HepG2 (cell line): ENCODE results near the gene POLR3E. TPM values are rescaled to one million over a fixed set of nuclear protein-coding genes. Genes with fewer than 3 reads are reported as not detected.
A peak's percentile ranks its signal among the peaks of the same experiment; 100 is the strongest.

Experiments
- CREB1 ChIP-seq, 2 experiments: fragments of 450-650 bp in 1 of 2; IDR thresholded peaks; 2 replicates each; pipeline ENCODE4 v1.6.1; 2016 to 2017; ENCODE audit warnings: control low read depth in 1 of 2, mild to moderate bottlenecking in 1 of 2, missing compliant biosample characterization in 1 of 2, missing genetic modification characterization in 1 of 2
- ERF ChIP-seq: IDR thresholded peaks from 2 replicates; pipeline ENCODE4 v1.6.1; 2018; ENCODE audit warnings: missing biosample characterization, missing genetic modification reagents
- ISL2 ChIP-seq: sonication (generic); formaldehyde crosslinking; IDR thresholded peaks from 2 replicates; pipeline ENCODE4 v1.5.0; 2020; ENCODE audit warnings: missing genetic modification reagents
- ISX ChIP-seq: sonication (generic); formaldehyde crosslinking; conservative IDR thresholded peaks from 2 replicates; pipeline ENCODE4 v1.5.0; 2020; ENCODE audit warnings: missing genetic modification reagents
- MAFF ChIP-seq: IDR thresholded peaks from 2 replicates; pipeline ENCODE4 v1.6.1; 2011; ENCODE audit warnings: low read depth, low read length, improper control_type of control experiment
- MYNN ChIP-seq: sonication (generic); formaldehyde crosslinking; IDR thresholded peaks from 2 replicates; pipeline ENCODE4 v1.4.0; 2020; ENCODE audit warnings: mild to moderate bottlenecking, low read depth, missing genetic modification reagents
- PHB2 ChIP-seq: fragments of 450-650 bp; IDR thresholded peaks from 2 replicates; pipeline ENCODE4 v1.6.1; 2018; ENCODE audit not compliant: partially characterized antibody
- RELA ChIP-seq: sonication (generic); formaldehyde crosslinking; IDR thresholded peaks from 2 replicates; pipeline ENCODE4 v1.4.0; 2020; ENCODE audit warnings: missing genetic modification reagents
- SNAI1 ChIP-seq: sonication (generic); formaldehyde crosslinking; IDR thresholded peaks from 2 replicates; pipeline ENCODE4 v1.5.0; 2020; ENCODE audit warnings: mild to moderate bottlenecking, missing genetic modification reagents, borderline replicate concordance
- SP4 ChIP-seq: sonication (generic); formaldehyde crosslinking; IDR thresholded peaks from 2 replicates; pipeline ENCODE4 v1.8.1; 2023; ENCODE audit warnings: mild to moderate bottlenecking, missing genetic modification reagents
- SSRP1 ChIP-seq: IDR thresholded peaks from 2 replicates; pipeline ENCODE4 v1.6.1; 2016; ENCODE audit warnings: control low read depth
- STAT6 ChIP-seq: sonication (generic); formaldehyde crosslinking; IDR thresholded peaks from 2 replicates; pipeline ENCODE4 v1.4.0; 2020; ENCODE audit warnings: missing genetic modification reagents, mild to moderate bottlenecking, borderline replicate concordance
- TGIF2 ChIP-seq: IDR thresholded peaks from 2 replicates; pipeline ENCODE4 v1.6.1; 2016; ENCODE audit warnings: control low read depth, missing compliant biosample characterization
- TSC22D2 ChIP-seq: sonication (generic); formaldehyde crosslinking; IDR thresholded peaks from 2 replicates; pipeline ENCODE4 v1.5.1; 2020; ENCODE audit warnings: missing genetic modification reagents, mild to moderate bottlenecking, borderline replicate concordance
- ZBTB8A ChIP-seq: sonication (generic); formaldehyde crosslinking; IDR thresholded peaks from 2 replicates; pipeline ENCODE4 v1.4.0; 2020; ENCODE audit warnings: mild to moderate bottlenecking, low read depth, missing genetic modification reagents, borderline replicate concordance
- ZFX ChIP-seq: sonication (generic); formaldehyde crosslinking; IDR thresholded peaks from 2 replicates; pipeline ENCODE4 v1.4.0; 2020; ENCODE audit warnings: mild to moderate bottlenecking, low read depth, missing genetic modification reagents, moderate library complexity
- ZKSCAN8 ChIP-seq: IDR thresholded peaks from 2 replicates; pipeline ENCODE4 v1.6.1; 2016; ENCODE audit warnings: borderline replicate concordance, missing genetic modification reagents, missing compliant biosample characterization
- ZMYM4 ChIP-seq: sonication (generic); formaldehyde crosslinking; IDR thresholded peaks from 2 replicates; pipeline ENCODE4 v1.8.1; 2023; ENCODE audit warnings: mild to moderate bottlenecking, missing genetic modification reagents
- ZNF251 ChIP-seq: sonication (generic); formaldehyde crosslinking; IDR thresholded peaks from 2 replicates; pipeline ENCODE4 v1.9.0; 2021; ENCODE audit warnings: mild to moderate bottlenecking, missing genetic modification reagents
- ZNF280B ChIP-seq: sonication (generic); formaldehyde crosslinking; IDR thresholded peaks from 2 replicates; pipeline ENCODE4 v1.5.0; 2020; ENCODE audit warnings: missing genetic modification reagents, mild to moderate bottlenecking, borderline replicate concordance
- ZNF572 ChIP-seq: sonication (generic); formaldehyde crosslinking; IDR thresholded peaks from 2 replicates; pipeline ENCODE4 v1.5.1; 2020; ENCODE audit warnings: mild to moderate bottlenecking, missing genetic modification reagents
- ZNF605 ChIP-seq: sonication (generic); formaldehyde crosslinking; IDR thresholded peaks from 2 replicates; pipeline ENCODE4 v1.8.0; 2022; ENCODE audit warnings: mild to moderate bottlenecking, missing genetic modification reagents
- ZNF614 ChIP-seq: IDR thresholded peaks from 2 replicates; pipeline ENCODE4 v1.6.1; 2018; ENCODE audit warnings: missing biosample characterization, missing genetic modification reagents, inconsistent platforms, borderline replicate concordance
- ZNF746 ChIP-seq: sonication (generic); formaldehyde crosslinking; IDR thresholded peaks from 2 replicates; pipeline ENCODE4 v1.8.0; 2022; ENCODE audit warnings: mild to moderate bottlenecking, missing genetic modification reagents
- ZSCAN9 ChIP-seq: IDR thresholded peaks from 2 replicates; pipeline ENCODE4 v1.6.1; 2016; ENCODE audit warnings: borderline replicate concordance
- polyA plus RNA-seq, 8 experiments: library from polyadenylated mRNA; depleted of rRNA in 3 of 8; stranded (reverse) in 7 of 8; unstranded in 1 of 8; fragments of >200 nt; fragmentation: Illumina TruSeq in 4 of 8; extraction: Trizol in 4 of 8; gene quantifications; 2 replicates each; pipeline versions ENCODE4 v1.2.1 to v1.2.3, GENCODE V29; 2011 to 2016; ENCODE audit warnings: low read depth in 4 of 8, missing spikeins in 1 of 8, mixed read lengths in 1 of 8; ENCODE audit not compliant: insufficient read depth in 1 of 8
- total RNA-seq, 5 experiments: library from RNA; depleted of rRNA; stranded (reverse); fragments of >200 nt; fragmentation: Illumina TruSeq; extraction: Trizol; gene quantifications; 2 replicates each; pipeline ENCODE4 v1.2.3, GENCODE V29; 2016; ENCODE audit warnings: low read depth in 1 of 5
- TF ChIP-seq, protein P1 (sequence below): sonication (generic); IDR thresholded peaks from 2 replicates; pipeline ENCODE4 v1.6.1; 2016; ENCODE audit warnings: low read depth, borderline replicate concordance

The POLR3E gene
- total and polyA plus RNA-seq, 2 of the 13 experiments (the other 11 are each of a cell fraction or from before 2014, with no cell fraction given): 135 to 262 TPM

- TF ChIP-seq STAT6 (CRISPR knock-in tag) (peak; percentile 54; the same call in 1 of the 2 replicates), PHB2 (no peak), RELA (no peak), ZSCAN9 (peak; percentile 49), ZKSCAN8 (peak; percentile 9), ZNF614 (no peak), MAFF (peak; percentile 68), ZMYM4 (CRISPR knock-in tag) (peak; percentile 61), ZNF572 (0 out of 2 replicates have a peak, but pooled peaks have one; percentile 57), ZNF605 (peak; percentile 4; the same call in 1 of the 2 replicates), SP4 (CRISPR knock-in tag) (no peak), ERF (CRISPR knock-in tag) (peak; percentile 34; the same call in 1 of the 2 replicates), ZNF251 (CRISPR knock-in tag) (0 out of 2 replicates have a peak, but pooled peaks have one; percentile 3), TSC22D2 (CRISPR knock-in tag) (peak; percentile 1; the same call in 1 of the 2 replicates), SNAI1 (CRISPR knock-in tag) (0 out of 2 replicates have a peak, but pooled peaks have one; percentile 34), ISL2 (CRISPR knock-in tag) (peak; percentile 86), CREB1 (IDR thresholded peaks at IDR 0.05) (peak; percentile 88), CREB1 (CRISPR knock-in tag; IDR thresholded peaks at IDR 0.05) (peak; percentile 79), TGIF2 (CRISPR knock-in tag) (peak; percentile 77; the same call in 1 of the 2 replicates), MYNN (CRISPR knock-in tag) (no peak), ZFX (CRISPR knock-in tag) (no peak), ZBTB8A (CRISPR knock-in tag) (no peak), SSRP1 (CRISPR knock-in tag) (peak; percentile 100), ZNF280B (CRISPR knock-in tag) (0 out of 2 replicates have a peak, but pooled peaks have one; percentile 79), ISX (CRISPR knock-in tag) (peak; percentile 65; the same call in 1 of the 2 replicates), ZNF746 (CRISPR knock-in tag) (no peak; the same call in 1 of the 2 replicates)
- TF ChIP-seq, protein P1, sequence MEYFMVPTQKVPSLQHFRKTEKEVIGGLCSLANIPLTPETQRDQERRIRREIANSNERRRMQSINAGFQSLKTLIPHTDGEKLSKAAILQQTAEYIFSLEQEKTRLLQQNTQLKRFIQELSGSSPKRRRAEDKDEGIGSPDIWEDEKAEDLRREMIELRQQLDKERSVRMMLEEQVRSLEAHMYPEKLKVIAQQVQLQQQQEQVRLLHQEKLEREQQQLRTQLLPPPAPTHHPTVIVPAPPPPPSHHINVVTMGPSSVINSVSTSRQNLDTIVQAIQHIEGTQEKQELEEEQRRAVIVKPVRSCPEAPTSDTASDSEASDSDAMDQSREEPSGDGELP: peak; percentile 84
Observed at GRCh38 chr16:22297871-22298733, 893 bp downstream of the POLR3E start (continued).
